Activated CD8-positive, alpha-beta memory T cell treated with anti-CD3 and anti-CD28 coated beads, Interleukin-2, amount 50 U/mL, for 1 hour (primary cell): Measurements from ENCODE around the gene BICDL2.
"Not testable (repeated sequence)": the region's sequence is repeated elsewhere in the genome, so short reads cannot be mapped to it uniquely, and the experiment has no call there.

ENCODE experiments used
- DNase-seq: peaks from one replicate; pipeline ENCODE4 v3.0.0-alpha.2; 2020; ENCODE audit errors: extremely low read depth

BICDL2 gene

DNA sequence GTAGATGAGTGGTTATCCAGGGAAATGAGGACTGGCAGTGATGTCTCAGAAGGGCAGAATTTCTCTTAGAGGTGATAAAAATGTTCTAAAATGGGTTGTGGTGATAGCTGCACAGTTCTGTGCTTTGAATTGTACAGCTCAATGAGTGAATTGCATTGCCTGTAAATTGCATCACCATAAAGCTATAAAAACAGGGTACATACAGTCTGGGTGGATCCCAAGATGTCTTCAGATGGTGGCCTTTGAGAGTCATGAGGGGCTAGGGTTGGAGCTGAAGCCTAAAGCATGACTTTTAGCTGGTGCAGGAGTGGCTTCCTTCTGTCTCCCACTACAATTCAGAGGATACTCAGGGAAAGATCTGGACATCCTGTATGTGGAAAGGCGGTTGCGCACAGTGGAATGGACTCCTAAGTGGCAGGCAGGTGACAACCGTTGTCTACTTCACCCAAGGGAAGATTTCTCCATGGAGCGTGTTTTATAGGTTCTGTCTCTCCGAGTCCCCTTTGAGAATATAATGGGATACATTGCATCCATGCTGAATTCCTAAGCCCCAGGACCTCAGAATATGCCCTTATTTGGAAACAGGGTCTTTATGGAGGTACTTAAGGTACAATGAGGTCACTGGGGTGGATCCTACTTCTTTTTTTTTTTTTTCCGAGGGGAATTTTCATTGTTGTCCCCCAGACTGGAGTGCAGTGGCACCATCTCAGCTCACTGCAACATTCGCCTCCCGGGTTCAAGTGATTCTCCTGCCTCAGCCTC, 27.1 kb upstream of the BICDL2 start:
- DNase-seq, result no peak

- no peak for DNase-seq
Observed at GRCh38 chr16:3062553-3062952, 25.8 kb upstream of the BICDL2 start.

DNA sequence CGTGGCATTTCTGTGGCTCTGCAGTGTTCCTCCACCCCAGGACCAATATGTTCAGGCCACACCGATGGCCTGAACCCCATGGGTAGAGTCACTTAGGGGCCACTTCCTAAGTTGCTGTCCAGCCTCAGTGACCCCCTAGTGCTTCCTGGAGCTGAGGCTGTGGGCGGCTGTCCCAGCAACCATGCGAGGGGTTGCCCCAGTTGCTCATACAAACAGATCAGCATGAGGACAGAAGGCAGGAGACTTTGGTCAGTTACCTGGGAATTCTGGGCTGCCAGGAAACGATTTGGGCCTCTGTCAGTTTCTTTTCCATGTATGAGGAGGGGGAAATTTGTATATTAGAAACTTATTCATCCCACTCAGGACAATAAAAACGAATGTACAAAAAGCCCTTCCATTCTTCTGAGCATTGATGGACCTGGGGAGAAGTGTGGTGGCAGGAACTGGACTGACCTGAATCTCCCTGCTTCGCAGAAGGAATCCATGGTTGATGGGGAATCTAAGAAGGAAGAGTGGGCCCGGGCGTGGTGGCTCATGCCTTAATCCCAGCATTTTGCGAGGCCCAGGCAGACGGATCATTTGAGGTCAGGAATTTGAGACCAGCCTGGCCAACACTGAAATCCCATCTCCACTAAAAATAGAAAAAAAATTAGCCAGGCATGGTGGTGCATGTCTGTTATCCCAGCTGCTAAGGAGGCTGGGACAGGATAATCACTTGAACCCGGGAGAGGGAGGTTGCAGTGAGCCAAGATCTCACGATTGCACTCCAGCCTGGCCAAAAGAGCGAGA, 23.8 kb upstream of the BICDL2 start:
- no peak for DNase-seq

DNA sequence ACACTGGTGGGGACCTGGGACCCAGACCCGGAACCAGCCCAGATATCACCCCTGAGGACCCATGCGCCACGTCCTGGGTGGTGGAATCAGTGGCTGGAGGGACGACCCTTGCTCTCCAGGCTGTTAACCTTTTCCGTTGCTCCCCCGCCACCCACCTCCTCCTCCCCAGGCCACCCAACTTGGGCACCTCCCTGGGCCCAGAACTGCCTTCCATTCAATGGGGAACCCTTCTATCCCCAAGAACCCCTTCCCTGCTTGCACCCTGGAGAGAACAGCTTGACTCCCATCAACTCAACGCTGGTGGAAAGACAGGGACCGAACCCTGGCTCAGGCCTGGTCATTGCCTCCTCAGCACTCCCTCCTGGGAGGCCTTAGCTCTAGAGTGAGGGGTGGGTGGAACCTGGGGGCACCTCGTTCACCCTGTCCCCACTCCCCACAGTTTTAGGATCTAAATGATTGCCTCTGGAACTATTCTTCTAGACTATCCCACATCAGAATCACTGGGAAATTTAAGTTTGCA, 23.0 kb upstream of the BICDL2 start:
- DNase-seq, result no peak

GRCh38 chr16:3059041-3059722, 22.4 kb upstream of the BICDL2 start:
- peak; percentile 45 for DNase-seq

GRCh38 chr16:3058139-3059030, 21.6 kb upstream of the BICDL2 start:
- no peak for DNase-seq

- no peak for DNase-seq
Observed at GRCh38 chr16:3057181-3058138, 20.7 kb upstream of the BICDL2 start.

GRCh38 chr16:3056336-3057180, 19.8 kb upstream of the BICDL2 start:
- no peak for DNase-seq

DNA sequence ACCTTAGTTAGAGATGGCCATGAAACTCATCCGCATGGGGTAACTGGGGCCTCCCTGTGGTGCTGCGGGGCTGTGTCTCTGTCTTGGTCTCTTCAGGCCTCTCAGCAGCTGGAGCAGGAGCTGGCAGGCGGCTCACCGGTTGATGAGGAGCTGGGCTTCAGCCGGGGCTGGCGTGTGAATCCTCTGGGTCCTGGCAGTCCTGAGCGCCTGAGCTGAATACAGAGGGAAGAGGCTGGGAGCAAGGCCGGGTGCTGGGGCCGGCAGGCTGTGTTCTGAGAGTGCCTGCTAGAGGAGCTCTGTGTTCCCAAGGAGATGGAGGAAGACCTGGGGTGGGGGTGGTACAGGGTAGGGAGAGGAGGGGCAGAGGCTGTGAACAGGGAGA, 19.0 kb upstream of the BICDL2 start:
- DNase-seq, result not testable (repeated sequence)

DNA sequence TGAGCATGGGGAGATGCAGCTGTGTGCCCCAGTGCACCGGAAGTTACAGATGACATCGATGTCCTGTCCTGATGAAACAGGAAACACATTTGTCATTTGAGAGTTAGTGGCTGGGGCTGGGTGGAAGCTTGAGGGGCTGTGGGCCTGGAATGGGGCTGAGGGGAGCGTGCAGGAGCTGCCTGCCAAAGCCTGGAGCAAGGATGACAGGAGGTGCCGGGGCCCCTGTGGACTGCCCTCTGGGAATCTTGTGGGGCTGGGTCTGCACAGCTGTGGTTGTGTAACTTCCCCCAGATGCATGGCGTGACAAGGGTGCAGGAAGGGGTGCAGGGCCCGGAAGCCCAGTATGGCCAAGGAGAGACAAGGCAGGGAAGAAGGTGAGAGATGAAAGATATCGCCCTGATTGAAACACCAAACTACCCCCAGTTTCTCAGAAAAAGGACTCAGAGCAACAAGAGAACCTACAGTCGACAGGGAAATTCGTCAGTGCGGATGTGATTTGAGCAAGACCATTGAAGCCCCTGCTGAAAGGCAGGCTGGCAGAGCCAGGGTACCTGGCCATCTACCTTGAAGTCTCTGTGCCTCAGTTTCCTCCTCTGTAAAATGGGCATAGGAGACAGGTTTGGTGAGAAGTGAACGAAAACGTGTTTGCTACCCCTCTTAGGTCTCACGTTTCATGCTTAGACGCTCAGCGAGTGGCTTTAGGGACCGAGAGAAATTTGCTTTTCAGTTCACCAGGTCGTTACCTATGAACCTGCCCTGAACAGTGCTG, 18.4 kb upstream of the BICDL2 start:
- no peak for DNase-seq

- not testable (repeated sequence) for DNase-seq
Observed at GRCh38 chr16:3053330-3053710, 16.6 kb upstream of the BICDL2 start.

DNA sequence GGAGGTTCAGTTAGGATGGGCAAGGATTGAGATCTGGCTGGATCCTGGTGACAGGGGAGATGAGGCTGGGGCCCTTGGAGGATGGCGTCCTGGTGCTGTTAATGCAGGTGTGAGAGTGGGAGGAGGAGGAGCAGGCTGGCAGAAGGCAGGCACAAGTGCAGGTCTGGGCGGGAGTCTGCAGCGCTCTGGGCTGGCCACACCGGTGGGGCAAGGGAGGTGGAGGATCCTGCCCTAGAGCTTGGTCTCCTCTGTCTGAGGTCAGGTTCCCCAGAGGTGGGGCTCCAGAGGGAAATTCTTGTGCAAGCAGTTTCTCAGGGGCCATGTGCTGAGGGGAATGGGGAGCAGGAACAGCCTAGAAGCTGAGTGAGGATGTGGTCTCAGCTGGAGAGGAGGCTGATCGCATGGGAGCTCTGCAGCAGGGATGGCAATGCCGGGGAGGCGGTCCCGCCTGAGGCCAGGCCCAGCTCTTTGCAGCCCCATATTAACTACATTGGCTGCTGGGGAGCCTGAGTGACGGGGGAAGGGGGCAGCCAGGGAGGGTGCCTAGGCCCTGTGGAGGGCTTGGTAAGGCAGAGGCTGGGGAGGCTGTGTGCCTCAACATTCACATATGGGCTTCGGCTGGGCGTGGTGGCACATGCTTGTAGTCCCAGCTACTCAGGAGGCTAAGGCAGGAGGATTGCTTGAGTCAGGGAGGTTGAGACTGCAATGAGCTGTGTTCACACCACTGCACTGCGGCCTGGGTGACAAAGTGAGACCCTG, 16.0 kb upstream of the BICDL2 start:
- DNase-seq, result not testable (repeated sequence)

DNA sequence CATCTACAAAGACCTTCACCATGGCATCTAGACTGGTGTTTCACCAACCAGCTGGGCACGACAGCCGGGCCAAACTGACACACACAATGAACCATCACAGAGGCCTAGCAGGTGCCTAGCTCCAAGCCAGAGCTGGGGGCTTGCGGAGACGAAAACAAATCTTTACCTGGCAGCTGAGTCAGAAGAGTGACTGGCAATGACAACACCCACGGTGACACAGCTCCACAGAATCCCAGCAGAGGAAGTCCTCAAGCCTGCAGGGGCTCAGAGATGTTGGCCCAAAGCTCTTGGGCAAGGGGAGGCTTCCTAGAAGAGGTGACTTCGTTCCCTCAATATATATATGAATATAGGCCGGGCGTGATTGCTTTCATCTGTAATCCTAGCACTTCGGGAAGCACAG, 14.8 kb upstream of the BICDL2 start:
- no peak for DNase-seq

GRCh38 chr16:3051009-3051408, 14.3 kb upstream of the BICDL2 start:
- no peak for DNase-seq

- DNase-seq, result no peak
Observed at GRCh38 chr16:3050487-3050886, 13.7 kb upstream of the BICDL2 start.

DNA sequence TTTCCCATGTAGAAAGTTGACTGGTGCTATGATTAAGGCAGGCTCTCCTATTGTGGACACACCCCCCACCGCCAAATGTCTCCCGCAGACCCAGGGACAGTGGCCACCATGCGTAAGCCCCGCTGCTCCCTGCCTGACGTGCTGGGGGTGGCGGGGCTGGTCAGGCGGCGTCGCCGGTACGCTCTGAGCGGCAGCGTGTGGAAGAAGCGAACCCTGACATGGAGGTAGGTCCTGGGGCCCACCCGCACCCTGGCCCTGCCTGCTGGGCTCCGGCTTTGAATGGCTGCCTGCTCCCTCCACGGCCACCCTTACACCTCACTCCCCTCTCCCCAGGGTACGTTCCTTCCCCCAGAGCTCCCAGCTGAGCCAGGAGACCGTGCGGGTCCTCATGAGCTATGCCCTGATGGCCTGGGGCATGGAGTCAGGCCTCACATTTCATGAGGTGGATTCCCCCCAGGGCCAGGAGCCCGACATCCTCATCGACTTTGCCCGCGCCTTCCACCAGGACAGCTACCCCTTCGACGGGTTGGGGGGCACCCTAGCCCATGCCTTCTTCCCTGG, 13.3 kb upstream of the BICDL2 start:
- no peak for DNase-seq

- DNase-seq, result no peak
Observed at GRCh38 chr16:3047387-3047720, 10.6 kb upstream of the BICDL2 start.
